Measurements from ENCODE around the gene LUC7L2. TPM values are rescaled to one million over a fixed set of nuclear protein-coding genes. Genes with fewer than 3 reads are reported as not detected.

The LUC7L2 gene
- total and polyA plus RNA-seq, 9 of the 15 experiments (the other 6 are each of a cell fraction or from before 2014, with no cell fraction given), result 56.1 to 207 (median 141) TPM

DNA sequence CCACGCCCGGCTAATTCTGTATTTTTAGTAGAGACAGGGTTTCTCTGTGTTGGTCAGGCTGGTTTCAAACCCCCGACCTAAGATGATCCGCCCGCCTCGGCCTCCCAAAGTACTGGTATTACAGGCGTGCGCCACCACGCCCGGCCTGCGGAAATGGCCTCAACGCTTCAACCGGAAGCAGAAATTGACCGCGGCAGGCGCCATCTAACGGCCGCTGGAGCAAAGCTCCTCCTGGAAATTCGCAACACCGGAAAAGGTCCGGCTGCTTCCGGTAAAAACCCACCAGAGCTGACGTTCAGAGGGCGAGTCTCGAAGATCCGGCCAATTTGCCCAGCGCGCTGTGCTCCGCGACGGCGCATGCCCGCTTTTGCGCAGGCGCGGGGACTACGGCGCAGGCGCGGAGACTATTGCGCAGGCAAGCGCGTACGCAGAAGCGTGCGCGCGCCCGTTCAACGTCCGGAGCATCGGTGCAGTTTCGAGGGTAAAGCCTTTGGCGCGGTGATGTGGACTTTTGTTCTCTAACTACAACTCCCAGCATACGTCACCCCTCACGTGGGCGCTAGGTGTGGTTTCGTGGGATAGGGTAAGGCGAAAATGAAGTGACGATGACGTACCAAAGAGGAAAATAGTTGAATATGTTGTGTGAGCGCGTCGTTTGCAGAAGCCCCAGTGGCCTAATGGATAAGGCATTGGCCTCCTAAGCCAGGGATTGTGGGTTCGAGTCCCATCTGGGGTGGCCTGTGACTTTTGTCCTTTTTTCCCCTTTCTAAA, 19.5 kb upstream of the LUC7L2 start (continued):
- TF ChIP-seq TFE3 (CRISPR knock-in tag; IDR thresholded peaks at IDR 0.05) (peak; percentile 13), TCFL5 (CRISPR knock-in tag; conservative IDR thresholded peaks at IDR 0.05) (no peak), CBX5 (IDR thresholded peaks at IDR 0.05; ENCODE audit: borderline replicate concordance, low read depth) (peak; percentile 95), MXI1 (IDR thresholded peaks at IDR 0.05; ENCODE audit: low read depth, low read length) (peak; percentile 38), HOXB6 (CRISPR knock-in tag; IDR thresholded peaks at IDR 0.05; ENCODE audit: borderline replicate concordance) (no peak), EZH2 (IDR thresholded peaks at IDR 0.05; ENCODE audit: borderline replicate concordance, low read depth, low read length) (no peak), HNRNPLL (IDR thresholded peaks at IDR 0.05; ENCODE audit: low read depth, low read length, poor library complexity, severe bottlenecking) (peak; percentile 98), MEF2D (tag; conservative IDR thresholded peaks at IDR 0.05; ENCODE audit: low read depth) (peak; percentile 55), EP400 (IDR thresholded peaks at IDR 0.05) (peak; percentile 96), IRF9 (tag; IDR thresholded peaks at IDR 0.05) (no peak; the same call in 1 of the 2 replicates), MYBL2 (IDR thresholded peaks at IDR 0.05; ENCODE audit: low read depth) (peak; percentile 66), MYBL2 (CRISPR knock-in tag; IDR thresholded peaks at IDR 0.05; ENCODE audit: borderline replicate concordance) (no peak), ZNF696 (CRISPR knock-in tag; conservative IDR thresholded peaks at IDR 0.05) (no peak), ZSCAN29 (IDR thresholded peaks at IDR 0.05) (0 out of 2 replicates have a peak, but pooled peaks have one; percentile 68), RBM34 (IDR thresholded peaks at IDR 0.05; ENCODE audit: borderline replicate concordance, insufficient read depth, low read length) (no peak)
- TF ChIP-seq, protein P1, sequence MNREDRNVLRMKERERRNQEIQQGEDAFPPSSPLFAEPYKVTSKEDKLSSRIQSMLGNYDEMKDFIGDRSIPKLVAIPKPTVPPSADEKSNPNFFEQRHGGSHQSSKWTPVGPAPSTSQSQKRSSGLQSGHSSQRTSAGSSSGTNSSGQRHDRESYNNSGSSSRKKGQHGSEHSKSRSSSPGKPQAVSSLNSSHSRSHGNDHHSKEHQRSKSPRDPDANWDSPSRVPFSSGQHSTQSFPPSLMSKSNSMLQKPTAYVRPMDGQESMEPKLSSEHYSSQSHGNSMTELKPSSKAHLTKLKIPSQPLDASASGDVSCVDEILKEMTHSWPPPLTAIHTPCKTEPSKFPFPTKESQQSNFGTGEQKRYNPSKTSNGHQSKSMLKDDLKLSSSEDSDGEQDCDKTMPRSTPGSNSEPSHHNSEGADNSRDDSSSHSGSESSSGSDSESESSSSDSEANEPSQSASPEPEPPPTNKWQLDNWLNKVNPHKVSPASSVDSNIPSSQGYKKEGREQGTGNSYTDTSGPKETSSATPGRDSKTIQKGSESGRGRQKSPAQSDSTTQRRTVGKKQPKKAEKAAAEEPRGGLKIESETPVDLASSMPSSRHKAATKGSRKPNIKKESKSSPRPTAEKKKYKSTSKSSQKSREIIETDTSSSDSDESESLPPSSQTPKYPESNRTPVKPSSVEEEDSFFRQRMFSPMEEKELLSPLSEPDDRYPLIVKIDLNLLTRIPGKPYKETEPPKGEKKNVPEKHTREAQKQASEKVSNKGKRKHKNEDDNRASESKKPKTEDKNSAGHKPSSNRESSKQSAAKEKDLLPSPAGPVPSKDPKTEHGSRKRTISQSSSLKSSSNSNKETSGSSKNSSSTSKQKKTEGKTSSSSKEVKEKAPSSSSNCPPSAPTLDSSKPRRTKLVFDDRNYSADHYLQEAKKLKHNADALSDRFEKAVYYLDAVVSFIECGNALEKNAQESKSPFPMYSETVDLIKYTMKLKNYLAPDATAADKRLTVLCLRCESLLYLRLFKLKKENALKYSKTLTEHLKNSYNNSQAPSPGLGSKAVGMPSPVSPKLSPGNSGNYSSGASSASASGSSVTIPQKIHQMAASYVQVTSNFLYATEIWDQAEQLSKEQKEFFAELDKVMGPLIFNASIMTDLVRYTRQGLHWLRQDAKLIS (CRISPR knock-in tag; IDR thresholded peaks at IDR 0.05), result peak; percentile 97
- TF ChIP-seq, protein P2, sequence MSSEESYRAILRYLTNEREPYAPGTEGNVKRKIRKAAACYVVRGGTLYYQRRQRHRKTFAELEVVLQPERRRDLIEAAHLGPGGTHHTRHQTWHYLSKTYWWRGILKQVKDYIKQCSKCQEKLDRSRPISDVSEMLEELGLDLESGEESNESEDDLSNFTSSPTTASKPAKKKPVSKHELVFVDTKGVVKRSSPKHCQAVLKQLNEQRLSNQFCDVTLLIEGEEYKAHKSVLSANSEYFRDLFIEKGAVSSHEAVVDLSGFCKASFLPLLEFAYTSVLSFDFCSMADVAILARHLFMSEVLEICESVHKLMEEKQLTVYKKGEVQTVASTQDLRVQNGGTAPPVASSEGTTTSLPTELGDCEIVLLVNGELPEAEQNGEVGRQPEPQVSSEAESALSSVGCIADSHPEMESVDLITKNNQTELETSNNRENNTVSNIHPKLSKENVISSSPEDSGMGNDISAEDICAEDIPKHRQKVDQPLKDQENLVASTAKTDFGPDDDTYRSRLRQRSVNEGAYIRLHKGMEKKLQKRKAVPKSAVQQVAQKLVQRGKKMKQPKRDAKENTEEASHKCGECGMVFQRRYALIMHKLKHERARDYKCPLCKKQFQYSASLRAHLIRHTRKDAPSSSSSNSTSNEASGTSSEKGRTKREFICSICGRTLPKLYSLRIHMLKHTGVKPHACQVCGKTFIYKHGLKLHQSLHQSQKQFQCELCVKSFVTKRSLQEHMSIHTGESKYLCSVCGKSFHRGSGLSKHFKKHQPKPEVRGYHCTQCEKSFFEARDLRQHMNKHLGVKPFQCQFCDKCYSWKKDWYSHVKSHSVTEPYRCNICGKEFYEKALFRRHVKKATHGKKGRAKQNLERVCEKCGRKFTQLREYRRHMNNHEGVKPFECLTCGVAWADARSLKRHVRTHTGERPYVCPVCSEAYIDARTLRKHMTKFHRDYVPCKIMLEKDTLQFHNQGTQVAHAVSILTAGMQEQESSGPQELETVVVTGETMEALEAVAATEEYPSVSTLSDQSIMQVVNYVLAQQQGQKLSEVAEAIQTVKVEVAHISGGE (CRISPR knock-in tag; IDR thresholded peaks at IDR 0.05), result peak in 2 of 3 experiments; percentile 91 to 98; a peak in 5 of 6 replicates
